ENCODE measurements around the gene NT5C1A. TPM values are rescaled to one million over a fixed set of nuclear protein-coding genes. Genes with fewer than 3 reads are reported as not detected.
A peak's percentile ranks its signal among the peaks of the same experiment; 100 is the strongest.

NT5C1A gene
- total RNA-seq: not detected
- not detected for polyA plus RNA-seq
- long read RNA-seq, donor 1: 0 reads
- long read RNA-seq, donor 2: 0 reads
- long read RNA-seq, donor 3: 0 reads
- long read RNA-seq, donor 4: 0 reads
- long read RNA-seq, donor 5: 0 reads

DNA sequence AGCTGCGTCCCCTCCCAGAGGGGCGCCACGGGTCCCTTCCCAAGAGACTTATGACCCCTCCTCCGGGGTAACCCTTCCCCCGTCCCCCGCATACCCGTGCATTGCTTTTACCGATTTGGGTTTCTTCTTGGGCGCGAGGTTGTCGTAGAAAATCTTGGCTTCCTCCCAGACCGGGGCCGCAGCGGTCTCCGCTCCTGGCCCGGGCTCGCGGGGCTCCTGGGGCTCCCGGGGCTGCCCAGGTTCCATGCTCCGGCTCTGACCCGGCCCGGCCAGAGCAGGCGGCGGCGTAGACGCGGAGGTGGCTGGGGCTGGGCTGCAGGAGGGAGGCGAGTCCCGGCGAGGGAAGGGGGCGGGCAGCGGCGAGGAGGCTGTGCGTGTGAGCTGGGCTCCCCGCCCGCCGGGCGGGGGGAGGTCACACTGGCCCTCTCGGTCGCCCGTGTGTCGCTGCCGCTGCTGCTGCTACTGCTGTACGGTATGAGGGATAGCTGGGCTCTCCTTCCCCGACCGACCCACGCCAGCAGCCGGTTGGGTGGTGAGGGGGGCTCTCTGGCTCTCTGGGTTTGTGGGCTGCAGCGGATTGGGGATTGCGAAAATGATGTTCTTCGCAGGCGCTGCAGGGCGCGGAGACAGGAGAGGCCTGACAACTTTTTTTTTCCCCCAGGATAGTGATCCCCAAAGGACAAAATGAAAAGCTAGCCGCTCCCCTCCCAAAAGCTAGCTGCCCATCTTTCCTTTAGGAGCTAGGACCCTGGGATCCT lies at the start of gene NT5C1A:
NT5C1A (minus strand) TSS at position 315 of the 758 bp plus-strand sequence; CDS start at position 246, 69 bp downstream.
- peak; percentile 28 to 43 (median 31) for DNase-seq
- H3K9ac ChIP-seq (ENCODE audit: insufficient read depth in 1 of 2, low read length in 2 of 2): no peak within 1 kb of the TSS
- TF ChIP-seq, protein P1, sequence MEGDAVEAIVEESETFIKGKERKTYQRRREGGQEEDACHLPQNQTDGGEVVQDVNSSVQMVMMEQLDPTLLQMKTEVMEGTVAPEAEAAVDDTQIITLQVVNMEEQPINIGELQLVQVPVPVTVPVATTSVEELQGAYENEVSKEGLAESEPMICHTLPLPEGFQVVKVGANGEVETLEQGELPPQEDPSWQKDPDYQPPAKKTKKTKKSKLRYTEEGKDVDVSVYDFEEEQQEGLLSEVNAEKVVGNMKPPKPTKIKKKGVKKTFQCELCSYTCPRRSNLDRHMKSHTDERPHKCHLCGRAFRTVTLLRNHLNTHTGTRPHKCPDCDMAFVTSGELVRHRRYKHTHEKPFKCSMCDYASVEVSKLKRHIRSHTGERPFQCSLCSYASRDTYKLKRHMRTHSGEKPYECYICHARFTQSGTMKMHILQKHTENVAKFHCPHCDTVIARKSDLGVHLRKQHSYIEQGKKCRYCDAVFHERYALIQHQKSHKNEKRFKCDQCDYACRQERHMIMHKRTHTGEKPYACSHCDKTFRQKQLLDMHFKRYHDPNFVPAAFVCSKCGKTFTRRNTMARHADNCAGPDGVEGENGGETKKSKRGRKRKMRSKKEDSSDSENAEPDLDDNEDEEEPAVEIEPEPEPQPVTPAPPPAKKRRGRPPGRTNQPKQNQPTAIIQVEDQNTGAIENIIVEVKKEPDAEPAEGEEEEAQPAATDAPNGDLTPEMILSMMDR (IDR thresholded peaks at IDR 0.05; ENCODE audit: control extremely low read depth, extremely low read depth): no peak
- no peak for ATAC-seq (ENCODE audit: insufficient read depth, low FRiP score)
- no peaks in the 10 kb centered on the region for H3K36me3 ChIP-seq (ENCODE audit: control insufficient read depth in 4 of 4, insufficient read depth in 4 of 4, low read length in 4 of 4)
- H3K9me3 ChIP-seq (ENCODE audit: control insufficient read depth in 4 of 4, insufficient read depth in 3 of 4, low read length in 3 of 4): peaks cover 0 to 3% (median 0%) of the 10 kb centered on the region in 4 donors
- H3K4me3 ChIP-seq: peak within 1 kb of the TSS; percentile 16
- H3K4me1 ChIP-seq (ENCODE audit: control insufficient read depth in 5 of 5, insufficient read depth in 5 of 5, low read length in 5 of 5): peaks cover 0 to 12% (median 5%) of the 10 kb centered on the region in 5 donors
- WGBS, 2 donors: 2 to 3% methylated on average over 44 to 55 of the region's 55 CpGs
- peaks cover 3 to 32% (median 19%) of the 10 kb centered on the region in 3 donors for H3K27me3 ChIP-seq (ENCODE audit: control insufficient read depth in 3 of 3, insufficient read depth in 3 of 3, low read length in 2 of 3)
- peak within 1 kb of the TSS in 1 of 2 donors; percentile 47 for H3K27ac ChIP-seq (ENCODE audit: low read depth in 1 of 2, low read length in 1 of 2)

DNA sequence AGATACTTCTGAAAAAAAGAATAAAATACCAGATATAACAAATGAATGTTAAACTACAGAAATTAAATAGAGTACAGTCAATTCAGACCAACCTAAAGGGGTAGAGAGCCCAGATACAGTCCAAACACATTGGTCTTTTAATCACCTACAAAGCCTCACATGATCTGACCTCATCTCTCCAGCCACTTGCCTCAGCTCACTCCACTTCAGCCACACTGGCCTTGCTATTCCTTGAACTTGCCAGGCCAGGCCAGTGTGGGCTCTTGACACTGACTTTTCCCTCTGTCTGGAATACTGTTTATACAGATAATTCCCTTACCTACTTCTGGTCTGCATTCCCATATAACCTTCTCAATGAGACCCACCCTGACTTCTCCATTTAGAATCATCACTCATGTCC lies 49.8 kb upstream of the NT5C1A start:
- H3K4me3 ChIP-seq: no peak overlapping the region
- peaks cover 0 to 37% (median 37%) of the 10 kb centered on the region in 3 donors for H3K27me3 ChIP-seq (ENCODE audit: control insufficient read depth in 3 of 3, insufficient read depth in 3 of 3, low read length in 2 of 3)
- DNase-seq: no peak
- no peaks in the 10 kb centered on the region for H3K4me1 ChIP-seq (ENCODE audit: control insufficient read depth in 5 of 5, insufficient read depth in 5 of 5, low read length in 5 of 5)
- no peaks in the 10 kb centered on the region for H3K9me3 ChIP-seq (ENCODE audit: control insufficient read depth in 4 of 4, insufficient read depth in 3 of 4, low read length in 3 of 4)
- ATAC-seq (ENCODE audit: insufficient read depth, low FRiP score): no peak
- H3K9ac ChIP-seq (ENCODE audit: insufficient read depth in 1 of 2, low read length in 2 of 2): no peak overlapping the region
- no peak overlapping the region for H3K27ac ChIP-seq (ENCODE audit: low read depth in 1 of 2, low read length in 1 of 2)
- TF ChIP-seq, protein P1 (IDR thresholded peaks at IDR 0.05; ENCODE audit: control extremely low read depth, extremely low read depth): no peak
- H3K36me3 ChIP-seq (ENCODE audit: control insufficient read depth in 4 of 4, insufficient read depth in 4 of 4, low read length in 4 of 4): no peaks in the 10 kb centered on the region

- no peak overlapping the region for H3K27ac ChIP-seq (ENCODE audit: low read depth in 1 of 2, low read length in 1 of 2)
- no peak overlapping the region for H3K9ac ChIP-seq (ENCODE audit: insufficient read depth in 1 of 2, low read length in 2 of 2)
- DNase-seq (peak in 2 of 3 donors; percentile 85), ATAC-seq (ENCODE audit: insufficient read depth, low FRiP score) (peak; percentile 62)
- H3K27me3 ChIP-seq (ENCODE audit: control insufficient read depth in 3 of 3, insufficient read depth in 3 of 3, low read length in 2 of 3): peaks cover 0 to 37% (median 31%) of the 10 kb centered on the region in 3 donors
- WGBS, 2 donors: 38 to 50% methylated on average over 7 of the region's 7 CpGs
- H3K4me3 ChIP-seq: no peak overlapping the region
- TF ChIP-seq, protein P1 (IDR thresholded peaks at IDR 0.05; ENCODE audit: control extremely low read depth, extremely low read depth): peak; percentile 69
- no peaks in the 10 kb centered on the region for H3K36me3 ChIP-seq (ENCODE audit: control insufficient read depth in 4 of 4, insufficient read depth in 4 of 4, low read length in 4 of 4)
- no peaks in the 10 kb centered on the region for H3K4me1 ChIP-seq (ENCODE audit: control insufficient read depth in 5 of 5, insufficient read depth in 5 of 5, low read length in 5 of 5)
- no peaks in the 10 kb centered on the region for H3K9me3 ChIP-seq (ENCODE audit: control insufficient read depth in 4 of 4, insufficient read depth in 3 of 4, low read length in 3 of 4)
These were observed 48.4 kb upstream of the NT5C1A start for GRCh38 chr1:39720094-39720999.

Data from lung (tissue), 16 donors.